ENCODE measurements around the gene EHF. TPM values are rescaled to one million over a fixed set of nuclear protein-coding genes. Genes with fewer than 3 reads are reported as not detected.

EHF gene
- total and polyA plus RNA-seq, 2 of the 13 experiments (the other 11 are each of a cell fraction or from before 2014, with no cell fraction given): 0.04 to 0.46 TPM

- peak; percentile 95 for TF ChIP-seq ZNF609 (CRISPR knock-in tag; IDR thresholded peaks at IDR 0.05; ENCODE audit: borderline replicate concordance)
- peak; percentile 19; the same call in 1 of the 2 replicates for TF ChIP-seq RFX5 (IDR thresholded peaks at IDR 0.05; ENCODE audit: low read depth, low read length)
- TF ChIP-seq EZH2 (conservative IDR thresholded peaks at IDR 0.05; ENCODE audit: low read depth, low read length): no peak
- TF ChIP-seq THYN1 (CRISPR knock-in tag; IDR thresholded peaks at IDR 0.05; ENCODE audit: borderline replicate concordance, low read depth): no peak
- TF ChIP-seq TMF1 (CRISPR knock-in tag; IDR thresholded peaks at IDR 0.05; ENCODE audit: low read depth): peak; percentile 39; the same call in 1 of the 2 replicates
- TF ChIP-seq CENPBD1 (CRISPR knock-in tag; IDR thresholded peaks at IDR 0.05; ENCODE audit: borderline replicate concordance, low read depth): no peak
- TF ChIP-seq ZNF652 (CRISPR knock-in tag; IDR thresholded peaks at IDR 0.05; ENCODE audit: borderline replicate concordance, low read depth): peak; percentile 67
- TF ChIP-seq ZNF205 (CRISPR knock-in tag; IDR thresholded peaks at IDR 0.05): peak; percentile 53; the same call in 1 of the 2 replicates
- TF ChIP-seq HNF4G (IDR thresholded peaks at IDR 0.05; ENCODE audit: borderline replicate concordance, low read depth, low read length): peak; percentile 75; the same call in 1 of the 2 replicates
- TF ChIP-seq HNF4G (CRISPR knock-in tag; IDR thresholded peaks at IDR 0.05; ENCODE audit: borderline replicate concordance, low read depth): peak; percentile 57
- no peak for TF ChIP-seq SAFB2 (CRISPR knock-in tag; IDR thresholded peaks at IDR 0.05; ENCODE audit: borderline replicate concordance, low read depth)
- peak; percentile 97 for TF ChIP-seq DMAP1 (CRISPR knock-in tag; IDR thresholded peaks at IDR 0.05)
- peak; percentile 53; the same call in 1 of the 2 replicates for TF ChIP-seq ELF1 (CRISPR knock-in tag; IDR thresholded peaks at IDR 0.05)
- TF ChIP-seq ZBTB7A (CRISPR knock-in tag; IDR thresholded peaks at IDR 0.05): no peak
- no peak for TF ChIP-seq DBP (CRISPR knock-in tag; IDR thresholded peaks at IDR 0.05; ENCODE audit: not compliant biosample characterization)
- TF ChIP-seq SALL1 (CRISPR knock-in tag; IDR thresholded peaks at IDR 0.05): peak; percentile 99
- TF ChIP-seq HOXA5 (CRISPR knock-in tag; IDR thresholded peaks at IDR 0.05): peak; percentile 100
- TF ChIP-seq ZNF235 (CRISPR knock-in tag; IDR thresholded peaks at IDR 0.05; ENCODE audit: borderline replicate concordance): no peak
- no peak for TF ChIP-seq SMARCC2 (IDR thresholded peaks at IDR 0.05)
- no peak for TF ChIP-seq ZUFSP (CRISPR knock-in tag; IDR thresholded peaks at IDR 0.05; ENCODE audit: borderline replicate concordance)
- peak; percentile 50; the same call in 1 of the 2 replicates for TF ChIP-seq MXD3 (CRISPR knock-in tag; IDR thresholded peaks at IDR 0.05)
- TF ChIP-seq MATR3 (CRISPR knock-in tag; IDR thresholded peaks at IDR 0.05): no peak
Measured at GRCh38 chr11:34654483-34655334, 33.8 kb downstream of the EHF start (continued).

All from HepG2 (cell line).